HL-60/S4 treated with retinoic acid at 250 ng/mL for 4 days and 3 days (cell line): ENCODE results near the gene BCL2L1.
"Not testable (repeated sequence)": the region's sequence is repeated elsewhere in the genome, so short reads cannot be mapped to it uniquely, and the experiment has no call there.

ENCODE experiments used
- in situ Hi-C: fragments of 300-500 bp; cut with MboI; formaldehyde crosslinking; loops from 2 replicates; pipeline ENCODE4 v1.7.0; 2022; ENCODE audit warnings: low sequenced_read_pairs

The BCL2L1 gene

GRCh38 chr20:31722257-31723068 lies at the start of gene BCL2L1:
Gene BCL2L1 (minus strand): TSS chr20:31722868. CDS start chr20:31722218, 650 bp downstream.
- in situ Hi-C loops, result loop anchor here (25.0 kb wide), 1 partner anchor 185 kb away; a partner anchor contains a TSS

GRCh38 chr20:31770243-31770642 lies 47.6 kb upstream of the BCL2L1 start:
- in situ Hi-C loops, result no loop called here

- in situ Hi-C loops, result no loop called here
Measured at GRCh38 chr20:31769681-31770080, 47.0 kb upstream of the BCL2L1 start.

DNA sequence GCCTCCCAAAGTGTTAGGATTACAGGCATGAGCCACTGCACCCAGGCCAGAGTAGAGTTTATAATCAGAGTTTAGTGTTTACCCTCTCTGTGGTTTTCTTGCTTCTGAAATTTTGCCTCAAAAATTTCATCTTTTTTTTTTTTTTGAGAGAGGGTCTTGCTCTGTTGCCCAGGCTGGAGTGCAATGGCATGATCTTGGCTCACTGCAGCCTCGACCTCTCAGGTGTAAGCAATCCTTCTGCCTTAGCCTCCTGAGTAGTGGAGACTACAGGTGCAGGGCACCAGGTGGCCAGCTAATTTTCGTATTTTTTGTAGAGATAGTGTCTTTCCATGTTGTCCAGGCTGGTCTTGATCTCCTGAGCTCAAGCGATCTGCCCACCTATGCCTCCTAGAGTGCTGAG lies 45.1 kb upstream of the BCL2L1 start:
- in situ Hi-C loops, result no loop called here

DNA sequence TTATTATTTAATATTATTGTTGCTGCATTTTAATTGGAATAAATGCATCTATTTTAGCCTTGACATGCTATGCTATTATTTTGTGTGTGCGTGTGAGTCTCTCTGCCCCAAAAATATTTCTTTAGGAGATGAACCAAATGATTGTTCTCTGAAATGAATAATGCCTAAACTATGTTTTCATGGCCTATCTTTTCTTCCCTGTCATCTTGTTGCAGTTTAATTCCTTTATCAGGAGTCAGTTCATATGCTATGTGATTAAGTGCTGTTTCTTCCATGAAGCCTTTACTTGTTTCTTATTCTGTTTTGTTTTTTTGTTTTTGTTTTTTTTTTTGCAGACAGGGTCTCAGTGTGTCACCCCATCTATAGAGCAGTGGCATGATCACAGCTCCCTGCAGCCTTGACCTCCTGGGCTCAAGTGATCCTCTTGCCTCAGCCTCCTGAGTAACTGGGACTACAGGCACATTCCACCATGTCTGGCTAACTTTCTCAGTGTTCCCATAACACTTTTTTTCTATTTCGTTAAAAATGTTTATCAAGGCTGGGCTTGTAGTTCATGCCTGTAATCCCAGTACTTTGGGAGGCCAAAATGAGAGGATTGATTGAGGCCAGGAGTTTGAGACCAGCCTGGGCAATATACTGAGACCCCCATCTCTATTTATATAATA lies 42.1 kb upstream of the BCL2L1 start:
- in situ Hi-C loops, result no loop called here

DNA sequence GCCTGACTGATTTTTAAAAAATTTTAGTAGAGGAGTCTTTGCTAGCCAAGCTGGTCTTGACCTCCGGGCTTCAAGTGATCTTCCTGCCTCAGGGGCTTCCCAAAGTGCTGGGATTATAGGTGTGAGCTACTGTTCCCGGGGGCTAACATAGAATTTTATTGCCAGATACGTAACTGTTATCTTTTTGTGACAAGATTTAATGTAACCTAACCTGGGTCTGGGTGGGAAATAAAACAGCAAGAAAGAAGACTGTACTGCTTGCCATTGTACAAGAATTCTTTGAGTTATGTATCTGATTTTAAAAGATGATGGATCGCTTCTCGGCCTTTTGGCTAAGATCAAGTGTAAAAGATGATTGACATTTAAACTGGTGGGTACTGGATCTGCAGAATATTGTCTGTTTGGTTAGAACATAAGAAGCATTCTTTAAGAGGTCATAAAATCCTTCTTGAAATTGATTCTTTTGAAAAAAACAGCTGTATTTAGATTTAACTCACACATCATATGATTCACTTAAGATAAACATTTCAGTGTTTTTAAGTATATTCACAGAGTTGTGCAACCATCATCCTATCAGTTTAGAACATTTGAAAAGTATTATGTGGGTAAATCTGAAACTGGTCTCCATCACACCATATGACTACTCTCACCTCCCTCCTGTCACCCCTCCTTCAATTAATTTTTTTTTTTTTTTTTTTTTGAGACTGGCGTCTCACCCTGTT lies 38.0 kb upstream of the BCL2L1 start:
- in situ Hi-C loops, result no loop called here

DNA sequence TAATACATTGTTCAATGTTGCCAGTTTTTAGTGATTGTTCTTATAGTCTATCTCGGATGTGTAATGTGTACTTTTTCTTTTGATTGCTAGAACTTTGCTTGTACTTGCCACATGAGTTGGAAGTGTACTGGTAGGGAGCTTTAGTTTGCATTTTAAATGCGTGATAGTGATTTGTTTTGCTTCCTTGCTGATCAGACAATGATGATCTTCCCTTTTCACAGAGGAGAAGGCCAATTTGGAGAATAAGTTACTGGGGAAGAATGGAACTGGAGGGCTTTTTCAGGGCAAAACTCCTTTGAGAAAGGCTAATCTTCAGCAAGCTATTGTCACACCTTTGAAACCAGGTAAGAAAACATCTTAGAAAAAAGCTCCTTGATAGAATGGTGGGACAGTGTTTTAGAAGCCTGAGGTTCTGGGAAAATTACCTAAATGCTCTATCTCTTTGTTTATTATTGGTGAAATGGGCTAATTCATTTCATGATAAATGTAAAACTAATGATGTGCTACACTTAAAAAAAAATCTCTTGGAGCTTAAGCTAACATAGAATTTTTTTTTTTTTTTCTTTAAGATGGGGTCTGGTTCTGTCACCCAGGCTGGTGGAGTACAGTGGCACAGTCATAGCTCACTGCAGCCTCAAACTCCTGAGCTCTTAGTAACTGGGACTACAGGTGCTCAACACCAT lies 37.3 kb upstream of the BCL2L1 start:
- in situ Hi-C loops, result no loop called here

DNA sequence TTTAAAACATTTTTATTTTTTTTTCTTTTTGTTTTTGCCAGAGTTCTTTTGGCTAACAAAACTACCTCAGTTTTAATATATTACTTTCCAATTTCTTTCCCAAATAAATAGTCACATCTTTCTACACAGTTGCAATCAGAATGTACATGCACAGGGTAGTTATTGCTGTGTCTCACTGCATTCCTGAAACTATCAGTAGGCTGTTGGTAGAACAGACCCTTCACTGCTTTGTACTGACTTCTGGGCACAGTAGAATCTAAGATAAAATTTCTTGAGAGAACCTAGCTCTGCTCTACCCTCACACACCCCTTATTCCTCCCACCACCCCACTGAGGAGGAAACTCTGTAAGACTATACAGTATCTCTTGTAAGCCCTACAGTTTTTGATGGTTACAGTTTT lies 36.3 kb upstream of the BCL2L1 start:
- in situ Hi-C loops, result no loop called here

GRCh38 chr20:31758521-31758920 lies 35.9 kb upstream of the BCL2L1 start:
- in situ Hi-C loops, result no loop called here

DNA sequence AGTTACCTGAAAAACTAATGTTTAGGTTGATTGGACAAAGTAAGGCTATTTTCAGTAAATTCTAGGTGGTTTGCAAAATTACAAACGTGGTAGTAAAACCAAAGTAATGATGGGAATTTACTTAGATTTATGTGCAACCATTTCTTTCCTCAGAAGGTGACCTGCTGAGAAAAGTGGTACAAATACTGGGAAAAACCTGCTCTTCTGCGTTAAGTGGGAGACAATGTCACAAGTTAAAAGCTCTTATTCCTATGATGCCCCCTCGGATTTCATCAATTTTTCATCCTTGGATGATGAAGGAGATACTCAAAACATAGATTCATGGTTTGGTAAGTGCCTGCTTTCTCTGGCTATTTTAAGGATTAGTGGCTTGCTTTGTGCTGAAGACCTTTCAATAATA lies 34.6 kb upstream of the BCL2L1 start:
- in situ Hi-C loops, result no loop called here

GRCh38 chr20:31751126-31751525 lies 28.5 kb upstream of the BCL2L1 start:
- in situ Hi-C loops, result no loop called here

DNA sequence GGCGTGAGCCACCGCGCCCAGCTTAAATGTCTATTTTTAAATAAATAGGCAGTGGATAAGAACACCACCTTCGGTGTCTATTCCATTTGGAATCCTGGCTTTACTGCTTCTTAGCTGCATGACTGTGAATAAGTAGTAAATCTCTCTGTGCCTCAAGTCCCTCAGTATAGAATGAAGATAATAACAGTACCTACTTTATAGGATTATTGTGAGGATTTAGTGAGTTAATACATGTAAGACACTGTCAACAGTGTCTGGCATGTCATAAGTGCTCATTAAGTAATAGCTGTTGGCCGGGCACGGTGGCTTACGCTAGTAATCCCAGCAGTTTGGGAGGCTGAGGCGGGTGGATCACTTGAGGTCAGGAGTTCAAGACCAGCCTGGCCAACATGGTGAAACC lies 26.6 kb upstream of the BCL2L1 start:
- in situ Hi-C loops, result no loop called here

DNA sequence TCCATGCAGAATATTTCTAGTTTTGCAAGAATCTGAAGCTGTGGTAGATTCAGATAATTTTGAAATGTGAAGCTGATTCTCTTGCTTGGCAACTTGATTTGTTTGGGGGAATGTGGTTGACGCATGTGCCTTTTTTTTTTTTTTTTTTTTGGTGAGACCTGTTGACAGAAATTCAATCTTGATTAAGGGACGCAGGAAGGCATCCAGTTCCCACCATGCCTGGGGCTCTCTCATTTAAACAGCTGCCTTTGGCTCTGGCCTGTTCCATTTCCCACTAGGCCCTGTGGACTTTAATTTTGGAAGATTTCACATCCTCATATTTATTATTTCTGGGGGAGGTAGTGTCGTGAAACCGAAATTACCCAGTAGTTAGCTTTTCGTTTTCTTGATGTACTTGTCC lies 25.0 kb upstream of the BCL2L1 start:
- in situ Hi-C loops, result no loop called here

DNA sequence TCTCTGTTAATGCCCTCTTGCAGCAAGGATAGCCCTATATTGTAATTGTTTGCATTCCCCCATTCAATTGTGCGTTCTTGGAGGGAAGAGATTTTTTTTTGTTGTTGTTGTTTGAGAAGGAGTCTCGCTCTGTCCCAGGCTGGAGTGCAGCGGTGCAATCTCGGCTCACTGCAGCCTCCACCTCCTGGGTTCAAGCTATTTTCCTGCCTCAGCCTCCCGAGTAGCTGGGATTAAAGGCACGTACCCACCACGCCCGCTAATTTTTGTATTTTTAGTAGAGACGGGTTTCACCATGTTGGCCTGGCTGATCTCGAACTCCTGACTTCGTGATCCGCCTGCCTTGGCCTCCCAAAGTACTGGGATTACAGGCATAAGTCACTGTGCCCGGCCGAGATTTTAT lies 24.4 kb upstream of the BCL2L1 start:
- in situ Hi-C loops, result not testable (repeated sequence)

- in situ Hi-C loops, result no loop called here
Measured at GRCh38 chr20:31746068-31746878, 23.6 kb upstream of the BCL2L1 start.

GRCh38 chr20:31740656-31741323 lies 18.1 kb upstream of the BCL2L1 start:
- in situ Hi-C loops, result no loop called here

DNA sequence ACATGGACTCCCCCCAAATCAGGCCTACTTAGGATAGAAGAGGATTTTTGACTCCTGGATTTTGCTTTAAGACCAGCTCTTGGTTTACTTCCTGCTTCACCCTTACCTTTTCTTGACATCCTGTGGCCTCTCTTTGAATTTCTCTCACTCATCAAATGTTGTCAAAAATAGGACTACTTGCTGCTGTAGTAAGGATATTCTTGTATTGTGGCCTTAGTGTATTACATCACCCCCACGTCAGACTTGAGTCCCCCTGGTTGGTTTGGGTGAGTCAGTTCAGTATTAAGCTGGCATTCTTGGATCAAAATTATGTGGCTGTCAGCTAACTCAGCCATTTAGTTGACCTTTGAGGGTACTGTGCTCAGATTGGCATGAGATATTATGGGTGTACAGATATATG lies 17.5 kb upstream of the BCL2L1 start:
- in situ Hi-C loops, result no loop called here

GRCh38 chr20:31739550-31739977 lies 16.9 kb upstream of the BCL2L1 start:
- in situ Hi-C loops, result no loop called here

- in situ Hi-C loops, result no loop called here
Measured at GRCh38 chr20:31738729-31739549, 16.3 kb upstream of the BCL2L1 start, which contains the start of gene TPX2. Gene TPX2 (plus strand): TSS chr20:31739290. CDS start chr20:31757477, 18,187 bp downstream.
